HCT116 (cell line): ENCODE results near the gene CAPS. TPM values are rescaled to one million over a fixed set of nuclear protein-coding genes. Genes with fewer than 3 reads are reported as not detected.

Experiments used
- ATAC-seq: fragments of 200-7000 bp; cut with Tn5 transposase; 2 replicates; pipeline ENCODE4 v1.9.1; 2020; ENCODE audit warnings: mild to moderate bottlenecking, moderate library complexity
- BruUV-seq: library from RNA; stranded (reverse); fragments of 400-500 nt; replicated peaks from 2 replicates; lab custom pipeline; 2021; lab: Mats Ljungman, UMichigan
- CTCF ChIA-PET: fragments of 300-600 bp; sonication (Branson Sonifier 250); formaldehyde crosslinking; loops from one replicate; lab custom pipeline; 2021; ENCODE audit warnings: antibody characterized with exemption; lab: Charles Lee
- POLR2A ChIA-PET: fragments of 300-600, 350-600 bp; sonication (Branson Sonifier 250); formaldehyde crosslinking; loops from one replicate; lab custom pipeline; 2021; ENCODE audit warnings: antibody characterized with exemption; lab: Charles Lee
- RAD21 ChIA-PET, 2 experiments: fragments of 300-600 bp; sonication (Branson Sonifier 250); formaldehyde crosslinking; loops; one replicate each; lab custom pipeline; 2023; ENCODE audit warnings: low total read pairs in 2 of 2; ENCODE audit not compliant: uncharacterized antibody in 2 of 2, unreplicated experiment in 2 of 2, low non-redundant PET in 1 of 2; lab: Charles Lee
- DNase-seq: peaks from one replicate; pipeline ENCODE4 v3.0.0-alpha.2; 2010; ENCODE audit warnings: low read depth, low spot score
- H2AFZ ChIP-seq: fragments of 200-600 bp; shearing (Covaris generic), sonication (generic); 2 replicates; pipeline ENCODE4 v1.6.1; 2017; ENCODE audit warnings: low read depth, mixed run types, mixed read lengths, antibody characterized with exemption, low read length; ENCODE audit not compliant: poor library complexity, severe bottlenecking
- H3K27ac ChIP-seq: 2 replicates; pipeline ENCODE4 v1.5.1; 2012; ENCODE audit warnings: low read depth, low read length
- H3K27me3 ChIP-seq: fragments of 200-600 bp; sonication (generic); 2 replicates; pipeline ENCODE4 v1.6.1; 2016; ENCODE audit warnings: mixed run types, low read length, mixed read lengths; ENCODE audit not compliant: insufficient read depth
- H3K36me3 ChIP-seq, 2 experiments: fragments of 200-500 bp in 1 of 2; fragments of 200-600 bp in 1 of 2; sonication (Bioruptor generic) in 1 of 2; sonication (generic) in 1 of 2; 2 replicates each; pipeline versions ENCODE4 v1.5.1 to v1.6.1; 2014 to 2016; ENCODE audit warnings: low read length in 2 of 2, inconsistent platforms in 1 of 2, mixed read lengths in 1 of 2, mixed run types in 1 of 2; ENCODE audit not compliant: insufficient read depth in 2 of 2, control insufficient read depth in 1 of 2
- H3K4me1 ChIP-seq, 2 experiments: fragments of 200-600 bp in 1 of 2; sonication (generic) in 1 of 2; 2 replicates each; pipeline versions ENCODE4 v1.5.1 to v1.6.1; 2012 to 2017; ENCODE audit warnings: low read length in 2 of 2, inconsistent platforms in 1 of 2, mild to moderate bottlenecking in 1 of 2, mixed read lengths in 1 of 2, mixed run types in 1 of 2, moderate library complexity in 1 of 2; ENCODE audit not compliant: insufficient read depth in 2 of 2, control insufficient read depth in 1 of 2
- H3K4me2 ChIP-seq: fragments of 200-600 bp; sonication (generic); 2 replicates; pipeline ENCODE4 v1.6.1; 2017; ENCODE audit warnings: mixed run types, low read length, mixed read lengths
- H3K4me3 ChIP-seq, 2 experiments: fragments of 200-600 bp in 1 of 2; sonication (generic) in 1 of 2; replicated peaks in 1 of 2; 2 replicates each; pipeline ENCODE4 v1.5.1; 2011 to 2016; ENCODE audit warnings: low read length in 2 of 2, control low read depth in 1 of 2, low read depth in 1 of 2, mild to moderate bottlenecking in 1 of 2, mixed read lengths in 1 of 2, mixed run types in 1 of 2
- H3K79me2 ChIP-seq: fragments of 200-600 bp; sonication (generic); 2 replicates; pipeline ENCODE4 v1.6.1; 2017; ENCODE audit warnings: mild to moderate bottlenecking, mixed run types, low read length, moderate library complexity, mixed read lengths; ENCODE audit not compliant: insufficient read depth
- H3K9ac ChIP-seq: fragments of 200-600 bp; sonication (generic); 2 replicates; pipeline ENCODE4 v1.6.1; 2016; ENCODE audit warnings: low read length, mixed read lengths
- H3K9me2 ChIP-seq: fragments of 200-600 bp; sonication (generic), shearing (Covaris generic); 2 replicates; pipeline ENCODE4 v1.6.1; 2017; ENCODE audit warnings: mixed run types, mild to moderate bottlenecking, moderate library complexity; ENCODE audit not compliant: insufficient read depth
- H3K9me3 ChIP-seq, 2 experiments: fragments of 200-500 bp in 1 of 2; fragments of 200-600 bp in 1 of 2; sonication (Bioruptor generic) in 1 of 2; sonication (generic) in 1 of 2; 2 replicates each; pipeline ENCODE4 v1.6.1; 2014 to 2017; ENCODE audit warnings: low read length in 2 of 2, mixed read lengths in 2 of 2, inconsistent platforms in 1 of 2, low read depth in 1 of 2, mild to moderate bottlenecking in 1 of 2, mixed run types in 1 of 2, moderate library complexity in 1 of 2; ENCODE audit not compliant: control insufficient read depth in 1 of 2, insufficient read depth in 1 of 2
- H4K20me1 ChIP-seq: fragments of 200-600 bp; sonication (generic), shearing (Covaris generic); 2 replicates; pipeline ENCODE4 v1.6.1; 2017; ENCODE audit warnings: mixed run types, mild to moderate bottlenecking, moderate library complexity; ENCODE audit not compliant: insufficient read depth
- ATF3 ChIP-seq: IDR thresholded peaks from 2 replicates; pipeline ENCODE4 v1.6.1; 2012
- CTCF ChIP-seq, 3 experiments: fragments of 200-600 bp in 1 of 3; sonication (generic) in 1 of 3; IDR thresholded peaks in 2 of 3; conservative IDR thresholded peaks in 1 of 3; 2 replicates each; pipeline ENCODE4 v1.5.1; 2012 to 2017; ENCODE audit warnings: low read depth in 2 of 3, low read length in 2 of 3, antibody characterized with exemption in 1 of 3, borderline replicate concordance in 1 of 3, control low read depth in 1 of 3, mild to moderate bottlenecking in 1 of 3, mixed read lengths in 1 of 3, mixed run types in 1 of 3, moderate library complexity in 1 of 3; ENCODE audit not compliant: insufficient read depth in 1 of 3
- ELF1 ChIP-seq: IDR thresholded peaks from 2 replicates; pipeline ENCODE4 v1.6.1; 2012; ENCODE audit warnings: low read depth, borderline replicate concordance
- MAX ChIP-seq: IDR thresholded peaks from 2 replicates; pipeline ENCODE4 v1.6.1; 2012
- intact Hi-C: fragments of 100-400 bp; cut with micrococcal nuclease; formaldehyde crosslinking; loops from 2 replicates; pipeline ENCODE4 v1.10.0; 2022
- total RNA-seq: library from RNA; stranded (reverse); gene quantifications from one replicate; pipeline ENCODE4 v1.2.1, GENCODE V29; 2021; ENCODE audit not compliant: unreplicated experiment

Gene CAPS
- total RNA-seq, 1 experiment from 2014 or later: 2.5 TPM

GRCh38 chr19:5897189-5897969 is 16.7 kb upstream of the CAPS start:
- Histone ChIP-seq H3K36me3 (peaks cover 5 to 7% of the 10 kb centered on the region in 2 experiments; a peak in 3 of 4 replicates), H3K9me2 (no peaks in the 10 kb centered on the region), H2AFZ (no peak overlapping the region), H3K9ac (no peak overlapping the region), H4K20me1 (no peaks in the 10 kb centered on the region)
- BruUV-seq: no TSS peak
- RAD21 ChIA-PET: no interaction called here
- TF ChIP-seq ATF3 (no peak), ELF1 (no peak), MAX (no peak), CTCF (IDR thresholded peaks at IDR 0.05 in 2 of 3, conservative IDR thresholded peaks at IDR 0.05 in 1 of 3; ENCODE audit: borderline replicate concordance in 1 of 3, insufficient read depth in 1 of 3, low read depth in 2 of 3, low read length in 2 of 3) (peak in 2 of 3 experiments; percentile 32 to 36; a peak in 4 of 6 replicates)
- TF ChIP-seq, all 23 proteins: peak for 1
- ATAC-seq (no peak), DNase-seq (no peak)
- Histone ChIP-seq H3K4me3 (no peak overlapping the region), H3K27me3 (no peaks in the 10 kb centered on the region), H3K27ac (no peak overlapping the region), H3K79me2 (peaks cover 49% of the 10 kb centered on the region), H3K4me2 (no peak overlapping the region), H3K9me3 (no peaks in the 10 kb centered on the region), H3K4me1 (peaks cover 2 to 5% of the 10 kb centered on the region in 2 experiments; a peak in 2 of 4 replicates)
- CTCF ChIA-PET: interaction anchor here (0.9 to 1.2 kb wide), 2 partner anchors 74 to 93 kb away, joined by 3 to 6 read pairs; no protein-coding TSS in a partner anchor
- POLR2A ChIA-PET: no interaction called here
- intact Hi-C loops: no loop called here
